HG03469 (cell line): ENCODE results near the gene PATZ1.

Source experiments
- ATAC-seq: cut with Tn5 transposase; IDR thresholded peaks from one replicate; pipeline ENCODE4 v1.9.1; 2021; ENCODE audit warnings: mild to moderate bottlenecking, moderate library complexity, moderate number of reproducible peaks; ENCODE audit not compliant: unreplicated experiment

Gene PATZ1

DNA sequence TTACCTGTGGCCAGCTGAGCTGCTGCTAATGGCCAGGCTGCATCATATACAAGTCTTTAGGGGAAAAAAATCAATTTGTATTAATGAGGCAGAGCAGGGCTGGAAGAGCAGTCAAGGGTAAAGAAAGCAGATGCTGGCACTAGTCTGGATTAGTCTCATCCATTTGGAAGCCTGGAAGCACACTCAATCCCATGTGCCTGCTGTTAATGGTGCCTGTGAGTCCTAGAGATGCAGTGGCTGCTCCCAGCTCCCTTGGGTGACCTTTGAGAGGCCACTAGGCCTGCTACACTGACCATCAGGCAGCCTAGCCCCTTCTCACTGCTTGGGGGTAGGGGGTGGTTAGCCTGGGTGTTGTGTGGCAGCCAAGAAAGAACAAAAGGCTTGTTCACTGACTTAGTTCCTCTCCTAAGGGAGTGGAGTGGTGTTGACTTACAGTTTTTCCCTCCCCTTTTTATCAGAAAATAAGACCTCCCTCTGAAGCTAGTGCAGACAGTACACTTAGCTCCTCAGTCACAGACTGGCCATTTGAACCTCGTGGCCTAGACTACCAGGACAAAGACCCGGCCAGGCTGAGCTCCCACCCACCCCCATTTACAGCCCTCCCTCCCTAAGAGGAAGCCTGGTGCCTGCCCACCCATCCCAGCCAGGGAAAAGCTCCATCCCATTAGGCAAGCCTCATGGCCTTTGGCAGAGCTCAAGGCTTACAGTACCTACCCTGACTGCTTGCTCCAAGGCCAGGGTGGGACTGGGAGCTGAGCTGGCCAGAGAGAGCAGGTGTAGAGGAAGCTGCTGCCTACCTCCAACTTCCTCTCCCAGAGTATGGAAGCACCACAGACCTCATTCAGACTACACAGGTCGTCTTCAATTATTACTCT, 61.6 kb downstream of the PATZ1 start:
- no peak for ATAC-seq

DNA sequence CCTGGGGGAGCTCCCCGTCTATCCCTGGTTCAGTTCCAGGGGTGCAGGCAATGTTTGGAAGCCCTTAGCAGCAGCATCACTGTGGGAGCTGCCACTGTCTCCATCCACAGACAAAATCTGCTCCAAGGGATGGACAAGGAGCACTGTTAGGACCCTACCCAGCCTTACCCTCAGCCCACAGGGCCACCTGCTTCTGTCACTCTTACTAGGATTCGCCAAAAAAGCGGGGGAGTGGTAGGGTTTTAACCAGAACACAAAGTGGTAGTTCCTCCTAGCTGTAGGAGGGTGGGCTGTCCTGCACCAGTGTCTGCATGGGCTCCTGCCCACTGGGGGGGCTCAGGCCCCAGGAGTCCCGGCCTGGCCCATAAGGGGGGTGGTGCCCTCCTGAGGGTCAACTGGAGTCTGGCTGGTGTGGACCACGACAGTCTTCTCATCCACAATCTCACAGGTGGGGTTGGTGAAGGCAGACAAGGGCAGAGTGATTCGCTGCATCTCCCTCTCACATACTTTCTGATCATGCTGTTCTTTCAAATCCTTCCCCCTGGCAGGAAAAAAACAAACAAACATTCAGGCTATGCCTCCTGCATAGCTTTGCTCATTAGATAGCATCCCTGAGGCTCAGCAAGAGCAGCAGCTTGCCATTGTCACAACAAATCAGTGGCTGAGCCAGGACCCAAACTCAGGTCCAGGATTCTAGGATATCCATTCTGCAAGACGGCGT, 63.2 kb downstream of the PATZ1 start:
- ATAC-seq: no peak

DNA sequence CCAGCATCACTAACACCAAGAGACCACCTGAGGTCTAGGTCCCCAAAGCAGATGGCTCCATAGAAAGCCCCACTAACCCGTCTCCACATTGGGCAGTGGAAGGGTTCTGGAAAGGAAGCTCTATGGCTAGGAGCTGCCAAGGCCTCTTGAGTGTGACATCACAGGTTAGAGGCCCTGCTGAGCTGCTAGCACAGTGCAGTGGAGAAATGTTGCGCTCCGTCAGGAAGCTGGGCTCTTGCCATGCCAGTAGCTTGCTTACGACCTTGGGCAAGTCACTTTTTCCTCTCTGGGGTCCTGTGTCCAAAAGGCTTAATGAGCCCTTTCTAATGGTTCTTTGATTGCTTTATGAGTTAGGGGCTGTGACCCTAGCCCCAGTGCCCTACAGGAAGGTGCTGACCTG, 64.4 kb downstream of the PATZ1 start:
- ATAC-seq: no peak

DNA sequence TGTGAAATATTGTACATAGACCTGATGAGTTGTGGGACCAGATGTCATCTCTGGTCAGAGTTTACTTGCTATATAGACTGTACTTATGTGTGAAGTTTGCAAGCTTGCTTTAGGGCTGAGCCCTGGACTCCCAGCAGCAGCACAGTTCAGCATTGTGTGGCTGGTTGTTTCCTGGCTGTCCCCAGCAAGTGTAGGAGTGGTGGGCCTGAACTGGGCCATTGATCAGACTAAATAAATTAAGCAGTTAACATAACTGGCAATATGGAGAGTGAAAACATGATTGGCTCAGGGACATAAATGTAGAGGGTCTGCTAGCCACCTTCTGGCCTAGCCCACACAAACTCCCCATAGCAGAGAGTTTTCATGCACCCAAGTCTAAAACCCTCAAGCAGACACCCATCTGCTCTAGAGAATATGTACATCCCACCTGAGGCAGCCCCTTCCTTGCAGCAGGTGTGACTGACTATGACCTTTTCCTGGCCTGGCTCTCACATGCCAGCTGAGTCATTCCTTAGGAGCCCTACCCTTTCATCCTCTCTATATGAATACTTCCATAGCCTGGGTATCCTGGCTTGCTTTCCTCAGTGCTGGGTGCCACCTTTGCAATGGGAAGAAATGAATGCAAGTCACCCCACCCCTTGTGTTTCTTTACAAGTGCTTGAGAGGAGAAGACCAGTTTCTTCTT, 66.2 kb downstream of the PATZ1 start:
- ATAC-seq: no peak

DNA sequence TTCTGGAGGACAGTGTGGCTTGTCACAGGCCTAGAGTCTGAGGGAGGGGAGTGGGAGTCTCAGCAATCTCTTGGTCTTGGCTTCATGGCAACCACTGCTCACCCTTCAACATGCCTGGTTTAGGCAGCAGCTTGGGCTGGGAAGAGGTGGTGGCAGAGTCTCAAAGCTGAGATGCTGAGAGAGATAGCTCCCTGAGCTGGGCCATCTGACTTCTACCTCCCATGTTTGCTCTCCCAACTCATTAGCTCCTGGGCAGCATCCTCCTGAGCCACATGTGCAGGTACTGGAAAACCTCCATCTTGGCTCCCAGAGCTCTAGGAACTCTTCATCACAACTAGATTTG, 66.8 kb downstream of the PATZ1 start:
- no peak for ATAC-seq

DNA sequence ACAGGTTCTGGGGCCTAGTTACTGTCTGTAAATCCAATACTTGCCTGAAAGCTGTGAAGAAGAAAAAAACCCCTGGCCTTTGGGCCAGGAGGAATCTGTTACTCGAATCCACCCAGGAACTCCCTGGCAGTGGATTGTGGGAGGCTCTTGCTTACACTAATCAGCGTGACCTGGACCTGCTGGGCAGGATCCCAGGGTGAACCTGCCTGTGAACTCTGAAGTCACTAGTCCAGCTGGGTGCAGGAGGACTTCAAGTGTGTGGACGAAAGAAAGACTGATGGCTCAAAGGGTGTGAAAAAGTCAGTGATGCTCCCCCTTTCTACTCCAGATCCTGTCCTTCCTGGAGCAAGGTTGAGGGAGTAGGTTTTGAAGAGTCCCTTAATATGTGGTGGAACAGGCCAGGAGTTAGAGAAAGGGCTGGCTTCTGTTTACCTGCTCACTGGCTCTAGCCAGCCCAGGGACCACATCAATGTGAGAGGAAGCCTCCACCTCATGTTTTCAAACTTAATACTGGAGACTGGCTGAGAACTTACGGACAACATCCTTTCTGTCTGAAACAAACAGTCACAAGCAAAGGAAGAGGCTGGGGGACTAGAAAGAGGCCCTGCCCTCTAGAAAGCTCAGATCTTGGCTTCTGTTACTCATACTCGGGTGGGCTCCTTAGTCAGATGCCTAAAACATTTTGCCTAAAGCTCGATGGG, 67.4 kb downstream of the PATZ1 start:
- ATAC-seq: no peak

DNA sequence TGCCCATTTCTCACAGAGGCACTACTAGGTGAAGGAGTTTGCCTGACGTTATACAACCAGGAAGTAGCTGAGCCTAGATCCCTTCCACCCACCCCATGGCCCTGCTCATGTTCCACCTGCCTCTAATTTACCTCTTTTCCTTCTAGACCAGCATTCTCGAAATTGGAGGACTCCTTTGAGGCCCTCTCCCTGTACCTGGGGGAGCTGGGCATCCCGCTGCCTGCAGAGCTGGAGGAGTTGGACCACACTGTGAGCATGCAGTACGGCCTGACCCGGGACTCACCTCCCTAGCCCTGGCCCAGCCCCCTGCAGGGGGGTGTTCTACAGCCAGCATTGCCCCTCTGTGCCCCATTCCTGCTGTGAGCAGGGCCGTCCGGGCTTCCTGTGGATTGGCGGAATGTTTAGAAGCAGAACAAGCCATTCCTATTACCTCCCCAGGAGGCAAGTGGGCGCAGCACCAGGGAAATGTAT, 68.0 kb downstream of the PATZ1 start:
- no peak for ATAC-seq

DNA sequence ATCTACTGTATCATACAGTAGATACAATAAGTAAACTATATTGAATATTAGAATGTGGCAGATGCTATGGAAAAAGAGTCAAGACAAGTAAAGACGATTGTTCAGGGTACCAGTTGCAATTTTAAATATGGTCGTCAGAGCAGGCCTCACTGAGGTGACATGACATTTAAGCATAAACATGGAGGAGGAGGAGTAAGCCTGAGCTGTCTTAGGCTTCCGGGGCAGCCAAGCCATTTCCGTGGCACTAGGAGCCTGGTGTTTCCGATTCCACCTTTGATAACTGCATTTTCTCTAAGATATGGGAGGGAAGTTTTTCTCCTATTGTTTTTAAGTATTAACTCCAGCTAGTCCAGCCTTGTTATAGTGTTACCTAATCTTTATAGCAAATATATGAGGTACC, 68.4 kb downstream of the PATZ1 start:
- ATAC-seq: no peak

DNA sequence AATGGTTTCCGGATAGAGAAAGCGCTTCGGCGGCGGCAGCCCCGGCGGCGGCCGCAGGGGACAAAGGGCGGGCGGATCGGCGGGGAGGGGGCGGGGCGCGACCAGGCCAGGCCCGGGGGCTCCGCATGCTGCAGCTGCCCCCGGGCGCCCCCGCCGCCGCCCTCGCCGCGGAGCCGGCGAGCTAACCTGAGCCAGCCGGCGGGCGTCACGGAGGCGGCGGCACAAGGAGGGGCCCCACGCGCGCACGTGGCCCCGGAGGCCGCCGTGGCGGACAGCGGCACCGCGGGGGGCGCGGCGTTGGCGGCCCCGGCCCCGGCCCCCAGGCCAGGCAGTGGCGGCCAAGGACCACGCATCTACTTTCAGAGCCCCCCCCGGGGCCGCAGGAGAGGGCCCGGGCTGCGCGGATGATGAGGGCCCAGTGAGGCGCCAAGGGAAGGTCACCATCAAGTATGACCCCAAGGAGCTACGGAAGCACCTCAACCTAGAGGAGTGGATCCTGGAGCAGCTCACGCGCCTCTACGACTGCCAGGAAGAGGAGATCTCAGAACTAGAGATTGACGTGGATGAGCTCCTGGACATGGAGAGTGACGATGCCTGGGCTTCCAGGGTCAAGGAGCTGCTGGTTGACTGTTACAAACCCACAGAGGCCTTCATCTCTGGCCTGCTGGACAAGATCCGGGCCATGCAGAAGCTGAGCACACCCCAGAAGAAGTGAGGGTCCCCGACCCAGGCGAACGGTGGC, 69.5 kb downstream of the PATZ1 start:
- ATAC-seq: no peak
